IPS DF 6.9 (cell line): ENCODE measurements around the gene HPN.
A peak's percentile ranks its signal among the peaks of the same experiment; 100 is the strongest.
"Not testable (repeated sequence)": the region's sequence is repeated elsewhere in the genome, so short reads cannot be mapped to it uniquely, and the experiment has no call there.

ENCODE experiments used
- DNase-seq: peaks from one replicate; pipeline ENCODE4 v3.0.0-alpha.2; 2013; ENCODE audit warnings: low read depth, low spot score
- H3K27ac ChIP-seq: one replicate; pipeline ENCODE4 v1.5.1; 2013; ENCODE audit warnings: low read length, control low read depth
- H3K27me3 ChIP-seq: 2 replicates; pipeline ENCODE4 v1.6.1; 2013; ENCODE audit warnings: mild to moderate bottlenecking, low read length; ENCODE audit not compliant: control insufficient read depth, insufficient read depth
- H3K36me3 ChIP-seq: 2 replicates; pipeline ENCODE4 v1.6.1; 2013; ENCODE audit warnings: low read length; ENCODE audit not compliant: control insufficient read depth, insufficient read depth
- H3K4me1 ChIP-seq: 2 replicates; pipeline ENCODE4 v1.6.1; 2013; ENCODE audit warnings: low read length; ENCODE audit not compliant: control insufficient read depth, insufficient read depth
- H3K4me3 ChIP-seq: 2 replicates; pipeline ENCODE4 v1.5.1; 2013; ENCODE audit warnings: mild to moderate bottlenecking, low read length
- H3K9me3 ChIP-seq: 2 replicates; pipeline ENCODE4 v1.6.1; 2013; ENCODE audit warnings: low read length, inconsistent platforms; ENCODE audit not compliant: control insufficient read depth, insufficient read depth
- WGBS: extraction: QIAGEN DNeasy Blood & Tissue Kit; methylation state at CpG from one replicate; pipeline ENCODE4 v1.1.7; 2013; ENCODE audit warnings: mixed read lengths, missing lambda C conversion rate; ENCODE audit not compliant: insufficient read length, insufficient coverage; 5-methylcytosine and 5-hydroxymethylcytosine counted together

Gene HPN

DNA sequence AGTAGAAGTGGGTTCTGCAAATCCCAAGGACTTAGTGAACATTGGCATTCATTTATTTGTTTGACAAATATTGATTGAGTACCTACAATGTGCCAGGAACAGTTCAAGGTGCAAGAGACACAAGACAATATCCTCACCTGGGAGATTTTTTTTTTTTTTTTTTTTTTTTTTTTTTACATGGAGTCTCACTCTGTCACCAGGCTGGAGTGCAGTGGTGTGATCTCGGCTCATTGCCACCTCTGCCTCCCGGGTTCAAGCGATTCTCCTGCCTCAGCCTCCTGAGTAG, 13.0 kb upstream of the HPN start:
- not testable (repeated sequence) for DNase-seq, H3K4me3 ChIP-seq, H3K4me1 ChIP-seq, H3K9me3 ChIP-seq, H3K27ac ChIP-seq
- no CpG with 5 or more reads among the region's 3 CpGs for WGBS
- Histone ChIP-seq H3K27me3 (peaks cover 12% of the 10 kb centered on the region; the same call in 1 of the 2 replicates), H3K36me3 (peaks cover 27% of the 10 kb centered on the region)

DNA sequence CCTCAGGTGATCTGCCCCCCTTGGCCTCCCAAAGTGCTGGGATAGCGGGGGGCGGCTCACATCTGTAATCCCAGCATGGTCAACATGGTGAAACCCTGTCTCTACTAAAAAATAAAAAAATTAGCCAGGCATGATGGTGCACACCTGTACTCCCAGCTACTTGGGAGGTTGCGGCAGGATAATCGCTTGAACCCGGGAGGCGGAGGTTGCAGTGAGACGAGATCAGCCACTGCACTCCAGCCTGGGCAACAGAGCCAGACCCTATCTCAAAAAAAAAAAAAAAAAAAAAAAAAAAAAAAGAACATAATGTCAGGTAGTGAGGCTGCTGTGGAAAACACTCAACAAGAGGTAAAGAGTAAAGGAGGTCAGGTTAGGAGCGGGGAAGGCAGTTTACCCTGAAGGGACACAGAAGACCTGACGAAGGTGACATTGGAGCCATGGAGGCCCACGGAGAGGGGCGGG, 12.2 kb upstream of the HPN start:
- H3K4me3 ChIP-seq, H3K27ac ChIP-seq, H3K9me3 ChIP-seq, DNase-seq, H3K4me1 ChIP-seq: not testable (repeated sequence)
- H3K27me3 ChIP-seq, result peaks cover 12% of the 10 kb centered on the region; the same call in 1 of the 2 replicates
- no CpG with 5 or more reads among the region's 11 CpGs for WGBS
- H3K36me3 ChIP-seq, result peaks cover 20% of the 10 kb centered on the region

DNA sequence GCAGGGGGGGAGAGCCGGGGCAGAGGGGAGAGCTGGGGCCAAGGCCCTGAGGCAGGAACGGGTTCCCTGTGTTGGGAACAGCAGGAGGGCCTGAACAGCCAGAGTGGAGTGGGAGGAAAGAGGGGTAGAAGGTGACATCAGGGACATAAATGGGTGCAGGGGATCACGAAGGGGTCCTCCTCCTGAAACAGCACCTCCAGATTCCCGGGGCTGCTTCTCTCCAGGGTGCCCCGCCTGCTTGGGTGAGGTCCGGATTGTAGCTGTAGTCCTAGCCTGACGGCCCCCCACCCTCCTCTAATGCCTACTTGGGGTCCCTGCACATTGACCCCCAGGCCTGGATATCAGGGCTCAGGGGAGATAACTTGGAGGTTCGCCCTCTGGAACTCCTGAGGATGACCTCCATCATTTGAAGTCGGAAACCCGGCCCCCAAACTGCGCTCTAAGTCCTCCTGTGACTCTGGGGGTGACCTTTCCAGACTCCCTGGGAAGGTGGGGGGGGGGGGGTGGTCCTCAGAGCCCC, 11.7 kb upstream of the HPN start:
- Histone ChIP-seq H3K9me3 (no peaks in the 10 kb centered on the region), H3K27me3 (peaks cover 12% of the 10 kb centered on the region; the same call in 1 of the 2 replicates), H3K4me1 (no peaks in the 10 kb centered on the region), H3K27ac (no peak overlapping the region), H3K36me3 (peaks cover 19% of the 10 kb centered on the region), H3K4me3 (peak overlapping the region; percentile 71; the same call in 1 of the 2 replicates)
- DNase-seq, result no peak
- no CpG with 5 or more reads among the region's 11 CpGs for WGBS

DNA sequence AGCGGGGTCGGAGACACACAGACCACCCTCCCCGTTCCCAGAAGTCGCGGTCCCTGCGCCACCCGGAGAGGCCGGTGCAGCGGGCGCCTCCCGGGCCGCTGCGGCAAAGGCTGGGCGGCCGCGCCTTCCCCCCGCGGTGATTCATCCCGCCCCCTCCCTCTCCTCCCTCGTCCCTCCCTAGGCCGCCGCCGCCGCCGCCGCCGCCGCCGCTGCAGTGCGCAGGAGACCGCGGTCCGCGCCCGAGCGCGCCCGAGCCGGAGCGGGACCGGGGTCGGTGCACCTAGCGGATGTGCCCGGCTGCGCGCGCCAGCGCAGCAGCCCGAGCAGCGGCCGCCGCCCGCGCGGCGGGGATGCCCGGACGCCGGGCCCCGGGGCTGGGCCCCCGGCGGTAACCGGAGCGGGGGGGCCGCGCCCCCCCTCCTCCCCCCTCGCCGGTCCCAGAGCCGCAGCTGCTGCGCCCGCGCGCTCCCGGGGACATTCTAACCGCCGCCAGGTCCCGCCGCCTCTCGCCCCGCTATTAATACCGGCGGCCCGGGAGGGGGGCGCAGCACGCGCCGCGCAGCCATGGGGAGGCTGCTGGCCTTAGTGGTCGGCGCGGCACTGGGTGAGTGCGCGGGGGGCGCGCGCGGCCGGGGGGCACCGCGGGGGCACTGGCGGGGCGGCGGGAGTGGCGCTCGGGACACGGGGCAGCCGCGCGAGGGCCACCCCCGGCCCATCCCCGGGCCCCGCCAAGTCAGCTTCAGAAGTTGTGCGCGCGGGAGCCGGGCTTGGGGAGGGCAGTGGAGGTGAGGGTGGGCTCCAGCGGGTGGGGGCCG, 11.1 kb upstream of the HPN start, which contains the start of gene SCN1B:
TSS of gene SCN1B (plus strand) at position 214 of the 815 bp plus-strand sequence. CDS start at position 565, 351 bp downstream.
- H3K9me3 ChIP-seq, result no peaks in the 10 kb centered on the region
- DNase-seq, result no peak
- H3K4me3 ChIP-seq, result peak within 1 kb of the TSS; percentile 71; the same call in 1 of the 2 replicates
- no peaks in the 10 kb centered on the region for H3K4me1 ChIP-seq
- peaks cover 12% of the 10 kb centered on the region; the same call in 1 of the 2 replicates for H3K27me3 ChIP-seq
- H3K36me3 ChIP-seq, result peaks cover 13% of the 10 kb centered on the region
- H3K27ac ChIP-seq, result no peak within 1 kb of the TSS
- WGBS, result no CpG with 5 or more reads among the region's 118 CpGs

DNA sequence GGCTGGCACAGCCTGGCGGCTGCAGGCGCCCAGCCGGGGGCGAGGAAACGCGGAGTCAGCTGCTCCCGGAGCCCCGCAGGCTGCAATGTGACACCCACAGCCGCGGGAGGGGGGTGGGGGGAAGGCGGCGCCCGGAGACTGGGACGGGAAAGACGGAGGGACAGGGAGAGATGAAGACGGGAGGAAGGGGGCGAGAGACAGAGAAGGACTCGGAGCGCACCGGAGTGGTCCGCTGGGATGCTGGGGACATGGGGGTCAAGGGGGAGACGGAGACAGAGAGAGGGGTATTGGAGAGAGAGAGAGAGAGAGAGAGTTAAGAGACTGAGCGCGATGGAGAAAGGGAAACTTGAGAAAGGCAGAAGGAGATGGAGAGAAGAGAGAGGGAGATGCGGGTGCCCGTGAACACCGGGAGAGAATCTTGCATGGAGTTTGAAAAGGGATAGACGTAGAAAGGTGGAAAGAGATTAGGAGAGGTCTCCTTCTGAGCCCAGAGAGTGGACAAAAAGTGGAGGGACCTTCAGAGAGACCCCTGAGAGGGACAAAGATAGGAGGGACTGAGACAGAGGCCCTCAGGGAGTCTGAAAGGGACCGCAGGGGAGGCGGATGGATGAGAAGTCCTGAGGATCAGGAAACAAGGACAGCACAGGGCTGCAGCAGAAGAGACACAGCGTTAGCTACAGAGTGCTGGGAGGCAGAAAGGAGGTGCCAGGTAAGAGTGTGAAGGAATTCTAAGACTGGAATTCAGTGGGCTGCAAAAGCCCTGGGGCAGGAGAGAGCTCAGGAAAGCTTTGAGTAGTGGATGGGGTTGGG, 10.2 kb upstream of the HPN start:
- no CpG with 5 or more reads among the region's 31 CpGs for WGBS
- peaks cover 12% of the 10 kb centered on the region; the same call in 1 of the 2 replicates for H3K27me3 ChIP-seq
- H3K36me3 ChIP-seq, result peaks cover 5% of the 10 kb centered on the region
- peak overlapping the region; percentile 71; the same call in 1 of the 2 replicates for H3K4me3 ChIP-seq
- no peak overlapping the region for H3K27ac ChIP-seq
- DNase-seq, result no peak
- H3K9me3 ChIP-seq, result no peaks in the 10 kb centered on the region
- no peaks in the 10 kb centered on the region for H3K4me1 ChIP-seq

DNA sequence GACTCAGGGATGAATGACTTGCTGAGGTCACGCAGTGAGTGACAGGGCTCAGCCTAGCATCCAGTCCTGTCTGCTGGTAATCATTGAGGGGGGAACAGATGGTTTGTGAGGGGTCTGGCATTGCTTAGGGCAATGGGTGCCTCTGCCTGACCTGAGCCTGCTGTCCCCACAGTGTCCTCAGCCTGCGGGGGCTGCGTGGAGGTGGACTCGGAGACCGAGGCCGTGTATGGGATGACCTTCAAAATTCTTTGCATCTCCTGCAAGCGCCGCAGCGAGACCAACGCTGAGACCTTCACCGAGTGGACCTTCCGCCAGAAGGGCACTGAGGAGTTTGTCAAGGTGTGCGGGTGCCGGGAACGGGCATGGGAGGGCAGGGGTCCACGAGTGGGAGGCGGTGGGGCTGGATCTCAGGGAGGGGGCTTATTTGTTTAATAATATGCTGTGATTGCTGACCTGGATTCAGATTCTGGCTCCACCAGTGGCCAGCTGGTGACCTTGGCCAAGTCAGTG, 9.1 kb upstream of the HPN start:
- no peak overlapping the region for H3K4me3 ChIP-seq
- H3K36me3 ChIP-seq, result no peaks in the 10 kb centered on the region; the same call in 1 of the 2 replicates
- DNase-seq, result no peak
- WGBS, result no CpG with 5 or more reads among the region's 17 CpGs
- no peaks in the 10 kb centered on the region for H3K9me3 ChIP-seq
- H3K27me3 ChIP-seq, result peaks cover 12% of the 10 kb centered on the region; the same call in 1 of the 2 replicates
- no peak overlapping the region for H3K27ac ChIP-seq
- no peaks in the 10 kb centered on the region for H3K4me1 ChIP-seq

DNA sequence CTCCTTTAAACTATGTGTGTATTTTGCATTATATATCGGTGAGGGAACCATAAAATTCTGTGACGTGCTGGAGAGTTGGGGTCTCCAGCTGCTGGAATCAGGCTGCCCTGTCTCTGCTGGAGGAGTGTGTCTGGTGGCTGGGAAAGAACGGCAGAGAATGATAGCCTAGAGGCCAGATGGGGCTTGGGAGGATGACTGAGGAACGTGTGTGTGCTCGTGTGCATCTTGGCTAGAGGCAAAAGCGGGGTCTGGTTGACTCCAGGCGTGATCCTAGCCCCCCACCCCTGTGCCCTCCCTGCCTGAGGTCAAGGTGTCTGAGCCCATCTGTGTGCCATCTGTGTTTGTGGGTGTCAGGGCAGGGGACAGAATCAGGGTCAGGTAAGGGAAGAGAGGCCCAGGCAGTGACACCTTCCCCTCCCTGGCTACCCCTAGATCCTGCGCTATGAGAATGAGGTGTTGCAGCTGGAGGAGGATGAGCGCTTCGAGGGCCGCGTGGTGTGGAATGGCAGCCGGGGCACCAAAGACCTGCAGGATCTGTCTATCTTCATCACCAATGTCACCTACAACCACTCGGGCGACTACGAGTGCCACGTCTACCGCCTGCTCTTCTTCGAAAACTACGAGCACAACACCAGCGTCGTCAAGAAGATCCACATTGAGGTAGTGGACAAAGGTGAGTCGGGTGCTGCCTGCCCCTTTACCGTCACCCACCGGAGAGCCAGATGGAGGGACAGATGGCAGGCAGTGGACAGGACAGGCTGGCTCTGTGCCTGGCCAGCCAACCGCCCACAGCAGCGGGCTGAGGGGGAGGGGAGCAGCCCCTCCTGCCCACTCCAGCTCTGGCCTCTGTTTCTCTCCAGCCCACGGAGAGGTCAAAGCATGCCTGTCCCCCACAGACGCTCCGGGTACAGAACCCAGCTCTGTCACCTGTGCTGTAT, 8.2 kb upstream of the HPN start:
- WGBS, result no CpG with 5 or more reads among the region's 30 CpGs
- Histone ChIP-seq H3K27me3 (peaks cover 12% of the 10 kb centered on the region; the same call in 1 of the 2 replicates), H3K4me1 (no peaks in the 10 kb centered on the region), H3K36me3 (no peaks in the 10 kb centered on the region; the same call in 1 of the 2 replicates), H3K9me3 (no peaks in the 10 kb centered on the region), H3K4me3 (no peak overlapping the region), H3K27ac (no peak overlapping the region)
- no peak for DNase-seq

DNA sequence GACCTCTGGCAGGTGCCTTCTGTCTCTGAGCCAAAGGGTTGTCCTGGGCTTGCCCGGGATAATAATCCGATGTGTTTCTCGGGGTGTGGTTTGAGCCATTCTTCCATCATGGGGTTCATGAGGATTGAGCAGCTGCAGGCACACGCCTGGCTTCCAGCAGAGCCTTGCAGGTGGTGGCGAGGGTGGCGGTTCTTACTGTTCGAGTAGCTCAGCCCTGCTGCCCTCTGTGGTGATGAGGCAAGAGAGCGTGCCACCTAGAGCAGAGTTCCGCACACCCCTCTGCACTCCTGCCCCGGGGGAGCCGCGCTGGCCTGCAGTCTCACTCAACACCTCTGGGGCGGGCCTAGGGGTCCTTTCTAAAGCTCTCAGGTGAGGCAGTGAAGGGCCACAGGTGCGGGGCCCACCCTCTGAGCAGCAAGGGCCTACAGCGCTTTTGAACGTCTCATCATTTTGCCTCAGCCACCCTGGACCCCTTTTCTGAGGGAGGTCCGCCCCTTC, 7.5 kb upstream of the HPN start:
- DNase-seq, result no peak
- Histone ChIP-seq H3K4me3 (no peak overlapping the region), H3K27ac (no peak overlapping the region), H3K36me3 (no peaks in the 10 kb centered on the region; the same call in 1 of the 2 replicates), H3K4me1 (0 out of 2 replicates have a peak, but pooled peaks cover 2% of the 10 kb centered on the region), H3K9me3 (no peaks in the 10 kb centered on the region), H3K27me3 (peaks cover 12% of the 10 kb centered on the region; the same call in 1 of the 2 replicates)
- no CpG with 5 or more reads among the region's 17 CpGs for WGBS

DNA sequence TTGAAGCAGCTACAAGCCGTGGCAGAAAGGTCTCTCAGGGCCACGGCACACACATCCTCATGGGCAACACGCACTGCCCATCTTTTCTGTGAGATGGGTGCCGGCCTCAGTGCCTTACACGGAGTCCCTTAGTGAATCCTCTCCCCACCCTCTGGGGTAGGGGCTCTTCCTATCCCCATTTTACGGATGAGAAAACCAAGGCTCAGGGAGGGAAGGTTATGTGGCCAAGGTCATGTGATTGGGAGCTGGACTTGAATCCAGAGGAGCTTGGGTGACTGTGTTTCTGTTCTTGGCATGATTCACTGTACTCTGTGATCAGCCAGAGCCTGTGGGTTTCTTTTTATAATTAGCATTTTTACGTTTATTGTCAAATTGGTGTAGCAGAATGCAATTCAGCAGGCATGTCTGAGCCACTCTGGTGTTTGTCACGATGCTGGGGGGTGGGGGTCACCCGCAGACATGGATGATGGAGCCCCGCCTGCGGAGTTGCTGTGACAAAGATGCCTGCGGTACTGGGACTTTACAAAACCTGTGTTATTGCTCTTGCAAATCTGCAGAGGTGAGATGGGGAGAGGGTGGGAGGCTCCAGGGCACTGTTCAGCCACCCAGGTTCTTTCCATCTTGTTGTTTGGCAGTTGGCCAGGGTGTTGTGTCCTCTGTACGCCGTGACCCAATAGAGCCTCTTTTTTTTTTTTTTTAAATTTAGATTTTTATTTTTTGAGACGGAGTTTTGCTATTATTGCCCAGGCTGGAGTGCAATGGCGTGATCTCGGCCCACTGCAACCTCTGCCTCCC, 6.7 kb upstream of the HPN start:
- H3K9me3 ChIP-seq, result no peaks in the 10 kb centered on the region
- H3K4me1 ChIP-seq, result 0 out of 2 replicates have a peak, but pooled peaks cover 3% of the 10 kb centered on the region
- H3K36me3 ChIP-seq, result no peaks in the 10 kb centered on the region; the same call in 1 of the 2 replicates
- no peak overlapping the region for H3K27ac ChIP-seq
- no peak for DNase-seq
- H3K4me3 ChIP-seq, result no peak overlapping the region
- WGBS, result no CpG with 5 or more reads among the region's 17 CpGs
- H3K27me3 ChIP-seq, result peaks cover 12% of the 10 kb centered on the region; the same call in 1 of the 2 replicates
